GM12878 (cell line): ENCODE data around the gene RALGPS1.

Experiments
- CTCF ChIP-seq, 3 experiments: IDR thresholded peaks in 2 of 3; conservative IDR thresholded peaks in 1 of 3; 2 replicates each; pipeline ENCODE4 v1.5.1; 2011; ENCODE audit warnings: low read depth in 3 of 3, low read length in 3 of 3, mild to moderate bottlenecking in 3 of 3, control low read depth in 2 of 3, moderate library complexity in 2 of 3, inconsistent platforms in 1 of 3, mixed read lengths in 1 of 3; ENCODE audit not compliant: control insufficient read depth in 2 of 3, insufficient read depth in 1 of 3; ENCODE audit errors: extremely low read depth in 1 of 3
- POLR2AphosphoS5 ChIP-seq: IDR thresholded peaks from 2 replicates; pipeline ENCODE4 v1.6.1; 2011; ENCODE audit warnings: mild to moderate bottlenecking, low read length, inconsistent platforms
- YY1 ChIP-seq: IDR thresholded peaks from 2 replicates; pipeline ENCODE4 v1.6.1; 2011; ENCODE audit warnings: low read depth, mild to moderate bottlenecking, low read length

DNA sequence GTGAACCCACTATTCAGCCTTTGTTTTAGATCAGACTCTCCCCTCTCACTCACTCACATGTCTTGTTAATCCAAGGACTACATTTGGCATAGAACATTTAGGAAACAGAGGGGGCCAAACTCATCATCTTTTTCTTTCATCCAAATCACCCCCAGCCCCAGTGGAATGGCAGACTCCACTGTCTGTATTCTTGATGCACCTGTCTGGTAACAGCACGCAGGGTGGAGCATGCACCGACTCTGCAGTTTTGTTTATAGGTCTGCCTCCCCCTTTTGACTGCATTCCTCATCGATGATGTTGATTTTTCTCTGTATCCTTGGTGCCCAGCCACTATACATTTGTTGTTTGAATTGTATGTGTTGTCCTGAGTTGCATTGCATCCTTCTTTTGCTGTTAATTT, 141.9 kb downstream of the RALGPS1 start:
- no peak for TF ChIP-seq CTCF (IDR thresholded peaks at IDR 0.05 in 2 of 3, conservative IDR thresholded peaks at IDR 0.05 in 1 of 3; ENCODE audit: control insufficient read depth in 2 of 3, extremely low read depth in 1 of 3, insufficient read depth in 1 of 3, low read depth in 3 of 3, low read length in 3 of 3)
- TF ChIP-seq YY1: no peak
- TF ChIP-seq POLR2AphosphoS5: no peak
